ENCODE measurements around the gene AAGAB.

The AAGAB gene

DNA sequence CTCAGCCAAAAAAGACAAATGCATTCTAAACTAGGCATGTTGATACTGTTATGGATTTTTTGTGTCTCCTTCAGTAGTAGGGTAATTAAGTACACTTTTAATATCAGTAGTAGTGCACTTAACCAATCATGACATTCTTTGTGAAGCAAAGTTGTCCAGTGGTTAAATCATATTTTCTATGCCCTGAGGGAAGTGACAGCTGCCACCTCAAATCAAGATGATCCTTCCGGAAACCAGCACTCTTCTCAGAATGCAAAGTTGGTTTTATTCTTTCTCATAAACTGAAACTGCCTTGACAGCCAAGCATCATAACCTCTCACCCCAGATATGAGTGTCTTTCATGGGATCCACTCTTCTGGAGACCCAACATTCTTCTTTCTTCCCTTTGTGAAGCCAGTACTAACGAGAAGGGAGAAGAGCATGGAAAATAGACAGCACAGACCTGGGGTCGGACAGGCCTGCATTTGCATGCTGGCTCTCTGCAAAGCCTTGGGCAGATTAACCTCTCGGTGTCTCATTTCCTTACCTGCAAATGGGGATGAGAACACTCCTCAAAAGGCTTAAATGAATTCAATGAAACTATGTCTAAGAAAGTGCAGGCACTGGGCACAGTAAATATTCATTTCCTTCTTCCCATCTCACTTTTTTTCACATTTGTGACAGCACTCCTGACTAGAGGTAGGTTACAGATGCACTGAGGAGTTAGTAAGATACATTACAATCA lies 13.2 kb downstream of the AAGAB start:
- Histone ChIP-seq H3K27me3 (ENCODE audit: insufficient read depth, poor library complexity, severe bottlenecking) (no peaks in the 10 kb centered on the region), H3K27ac (replicated peaks) (no peak overlapping the region), H3K4me3 (replicated peaks; ENCODE audit: insufficient read depth, low read length) (no peak overlapping the region)
- TF ChIP-seq, protein P1, sequence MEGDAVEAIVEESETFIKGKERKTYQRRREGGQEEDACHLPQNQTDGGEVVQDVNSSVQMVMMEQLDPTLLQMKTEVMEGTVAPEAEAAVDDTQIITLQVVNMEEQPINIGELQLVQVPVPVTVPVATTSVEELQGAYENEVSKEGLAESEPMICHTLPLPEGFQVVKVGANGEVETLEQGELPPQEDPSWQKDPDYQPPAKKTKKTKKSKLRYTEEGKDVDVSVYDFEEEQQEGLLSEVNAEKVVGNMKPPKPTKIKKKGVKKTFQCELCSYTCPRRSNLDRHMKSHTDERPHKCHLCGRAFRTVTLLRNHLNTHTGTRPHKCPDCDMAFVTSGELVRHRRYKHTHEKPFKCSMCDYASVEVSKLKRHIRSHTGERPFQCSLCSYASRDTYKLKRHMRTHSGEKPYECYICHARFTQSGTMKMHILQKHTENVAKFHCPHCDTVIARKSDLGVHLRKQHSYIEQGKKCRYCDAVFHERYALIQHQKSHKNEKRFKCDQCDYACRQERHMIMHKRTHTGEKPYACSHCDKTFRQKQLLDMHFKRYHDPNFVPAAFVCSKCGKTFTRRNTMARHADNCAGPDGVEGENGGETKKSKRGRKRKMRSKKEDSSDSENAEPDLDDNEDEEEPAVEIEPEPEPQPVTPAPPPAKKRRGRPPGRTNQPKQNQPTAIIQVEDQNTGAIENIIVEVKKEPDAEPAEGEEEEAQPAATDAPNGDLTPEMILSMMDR (IDR thresholded peaks at IDR 0.05; ENCODE audit: insufficient read depth, low read length), result no peak
- TF ChIP-seq, protein P2, sequence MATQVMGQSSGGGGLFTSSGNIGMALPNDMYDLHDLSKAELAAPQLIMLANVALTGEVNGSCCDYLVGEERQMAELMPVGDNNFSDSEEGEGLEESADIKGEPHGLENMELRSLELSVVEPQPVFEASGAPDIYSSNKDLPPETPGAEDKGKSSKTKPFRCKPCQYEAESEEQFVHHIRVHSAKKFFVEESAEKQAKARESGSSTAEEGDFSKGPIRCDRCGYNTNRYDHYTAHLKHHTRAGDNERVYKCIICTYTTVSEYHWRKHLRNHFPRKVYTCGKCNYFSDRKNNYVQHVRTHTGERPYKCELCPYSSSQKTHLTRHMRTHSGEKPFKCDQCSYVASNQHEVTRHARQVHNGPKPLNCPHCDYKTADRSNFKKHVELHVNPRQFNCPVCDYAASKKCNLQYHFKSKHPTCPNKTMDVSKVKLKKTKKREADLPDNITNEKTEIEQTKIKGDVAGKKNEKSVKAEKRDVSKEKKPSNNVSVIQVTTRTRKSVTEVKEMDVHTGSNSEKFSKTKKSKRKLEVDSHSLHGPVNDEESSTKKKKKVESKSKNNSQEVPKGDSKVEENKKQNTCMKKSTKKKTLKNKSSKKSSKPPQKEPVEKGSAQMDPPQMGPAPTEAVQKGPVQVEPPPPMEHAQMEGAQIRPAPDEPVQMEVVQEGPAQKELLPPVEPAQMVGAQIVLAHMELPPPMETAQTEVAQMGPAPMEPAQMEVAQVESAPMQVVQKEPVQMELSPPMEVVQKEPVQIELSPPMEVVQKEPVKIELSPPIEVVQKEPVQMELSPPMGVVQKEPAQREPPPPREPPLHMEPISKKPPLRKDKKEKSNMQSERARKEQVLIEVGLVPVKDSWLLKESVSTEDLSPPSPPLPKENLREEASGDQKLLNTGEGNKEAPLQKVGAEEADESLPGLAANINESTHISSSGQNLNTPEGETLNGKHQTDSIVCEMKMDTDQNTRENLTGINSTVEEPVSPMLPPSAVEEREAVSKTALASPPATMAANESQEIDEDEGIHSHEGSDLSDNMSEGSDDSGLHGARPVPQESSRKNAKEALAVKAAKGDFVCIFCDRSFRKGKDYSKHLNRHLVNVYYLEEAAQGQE (IDR thresholded peaks at IDR 0.05; ENCODE audit: insufficient replicate concordance, low read depth), result no peak
- no peak for TF ChIP-seq GABPA (IDR thresholded peaks at IDR 0.05; ENCODE audit: low read depth)
- no peak for TF ChIP-seq SPI1 (IDR thresholded peaks at IDR 0.05; ENCODE audit: borderline replicate concordance, low read depth)
- no peak for TF ChIP-seq POLR2AphosphoS5 (IDR thresholded peaks at IDR 0.05; ENCODE audit: low read depth)
- DNase-seq (ENCODE audit: low read depth in 1 of 2, low spot score in 1 of 2), result no peak

DNA sequence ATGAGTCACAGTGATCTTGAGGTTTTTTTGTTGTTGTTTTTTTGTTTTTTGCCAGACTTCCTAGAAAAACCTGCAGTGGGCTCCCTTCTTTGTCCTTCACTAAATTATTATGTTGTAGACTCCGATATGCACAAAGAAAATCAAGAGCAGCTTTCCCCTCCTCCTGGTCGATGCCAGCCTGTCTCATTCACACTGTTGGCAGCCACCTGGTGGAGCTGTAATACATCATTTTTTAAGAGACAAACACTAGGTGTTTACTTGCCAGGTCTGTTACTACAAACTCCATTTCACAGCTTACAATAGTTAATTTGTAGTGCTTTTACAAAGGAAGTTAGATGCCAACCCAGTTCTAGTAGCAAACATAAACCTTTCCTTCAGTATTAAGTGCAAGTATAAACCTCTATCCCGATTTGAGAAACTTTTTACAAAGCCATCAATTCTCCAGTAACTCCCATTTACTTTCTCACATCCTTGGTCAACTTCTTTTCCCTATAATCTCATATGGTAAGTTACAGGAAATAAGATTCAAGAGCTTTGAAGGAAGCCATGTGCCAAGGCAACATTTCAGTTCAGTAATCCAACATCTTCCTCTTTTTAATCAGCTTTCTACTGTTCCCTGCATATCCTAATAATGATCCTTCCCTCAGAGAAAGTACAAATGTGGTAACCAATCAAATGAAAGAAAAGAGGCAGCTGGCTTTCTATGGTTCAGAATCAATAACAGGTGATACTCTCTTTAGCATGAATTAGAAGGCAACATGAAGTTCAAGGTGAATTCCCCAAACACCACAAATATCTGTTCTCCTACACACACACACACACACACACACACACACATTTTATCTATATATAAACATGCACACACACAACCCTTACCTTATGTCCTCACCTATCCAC lies 14.0 kb downstream of the AAGAB start:
- no peak for TF ChIP-seq POLR2AphosphoS5 (IDR thresholded peaks at IDR 0.05; ENCODE audit: low read depth)
- peak; percentile 24; the same call in 1 of the 2 replicates for TF ChIP-seq SPI1 (IDR thresholded peaks at IDR 0.05; ENCODE audit: borderline replicate concordance, low read depth)
- no peak for TF ChIP-seq GABPA (IDR thresholded peaks at IDR 0.05; ENCODE audit: low read depth)
- Histone ChIP-seq H3K27ac (replicated peaks) (no peak overlapping the region), H3K27me3 (ENCODE audit: insufficient read depth, poor library complexity, severe bottlenecking) (no peaks in the 10 kb centered on the region), H3K4me3 (replicated peaks; ENCODE audit: insufficient read depth, low read length) (no peak overlapping the region)
- no peak for DNase-seq (ENCODE audit: low read depth in 1 of 2, low spot score in 1 of 2)

DNA sequence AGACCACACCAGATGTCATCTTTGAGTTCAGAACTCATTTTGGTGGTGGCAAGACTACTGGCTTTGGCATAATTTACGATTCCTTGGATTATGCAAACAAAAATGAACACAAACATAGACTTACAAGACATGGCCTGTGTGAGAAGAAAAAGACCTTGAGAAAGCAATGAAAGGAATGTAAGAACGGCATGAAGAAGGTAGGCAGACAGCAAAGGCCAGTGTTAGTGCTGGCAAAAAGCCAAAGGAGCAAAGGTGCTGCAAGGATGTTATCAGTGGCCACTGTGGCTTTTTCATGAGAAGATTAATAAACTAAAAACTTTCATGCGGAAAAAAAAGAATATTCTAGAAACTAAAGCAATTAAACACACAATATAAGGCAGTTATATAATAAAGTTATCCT lies 21.9 kb downstream of the AAGAB start:
- Histone ChIP-seq H3K4me3 (replicated peaks; ENCODE audit: insufficient read depth, low read length) (no peak overlapping the region), H3K27me3 (ENCODE audit: insufficient read depth, poor library complexity, severe bottlenecking) (no peaks in the 10 kb centered on the region), H3K27ac (replicated peaks) (no peak overlapping the region)
- DNase-seq (ENCODE audit: low read depth in 1 of 2, low spot score in 1 of 2), result no peak
- TF ChIP-seq SPI1 (IDR thresholded peaks at IDR 0.05; ENCODE audit: borderline replicate concordance, low read depth), result no peak
- no peak for TF ChIP-seq POLR2AphosphoS5 (IDR thresholded peaks at IDR 0.05; ENCODE audit: low read depth)
- no peak for TF ChIP-seq GABPA (IDR thresholded peaks at IDR 0.05; ENCODE audit: low read depth)
- TF ChIP-seq, protein P2 (IDR thresholded peaks at IDR 0.05; ENCODE audit: insufficient replicate concordance, low read depth), result no peak
- TF ChIP-seq, protein P1 (IDR thresholded peaks at IDR 0.05; ENCODE audit: insufficient read depth, low read length), result no peak

DNA sequence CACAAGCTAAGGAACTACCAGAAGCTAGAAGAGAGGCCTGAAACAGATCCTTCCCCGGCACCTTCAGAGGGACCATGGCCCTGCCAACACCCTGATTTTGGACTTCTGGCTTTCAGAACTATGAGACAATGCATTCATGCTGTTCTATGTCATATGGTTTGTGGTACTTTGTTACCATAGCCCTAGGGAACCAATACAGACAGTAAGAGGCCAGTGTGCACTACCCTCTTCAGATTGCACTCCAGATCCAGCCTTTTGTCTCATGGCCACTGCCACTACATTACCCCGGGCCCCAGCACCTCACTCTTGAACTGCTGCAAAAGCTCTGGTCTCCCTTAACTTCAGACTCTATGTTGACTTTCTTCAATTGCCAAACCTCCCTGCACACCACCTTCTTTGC lies 24.0 kb downstream of the AAGAB start:
- no peaks in the 10 kb centered on the region for H3K27me3 ChIP-seq (ENCODE audit: insufficient read depth, poor library complexity, severe bottlenecking)
- TF ChIP-seq, protein P1 (IDR thresholded peaks at IDR 0.05; ENCODE audit: insufficient read depth, low read length), result no peak
- no peak for DNase-seq (ENCODE audit: low read depth in 1 of 2, low spot score in 1 of 2)
- no peak overlapping the region for H3K27ac ChIP-seq (replicated peaks)
- no peak overlapping the region for H3K4me3 ChIP-seq (replicated peaks; ENCODE audit: insufficient read depth, low read length)

Measured in HL-60 (cell line).